Caki2 (cell line): ENCODE measurements around the gene KLHL40. TPM values are rescaled to one million over a fixed set of nuclear protein-coding genes. Genes with fewer than 3 reads are reported as not detected.

Experiments used
- total RNA-seq: library from RNA; depleted of rRNA; stranded (reverse); fragments of >200 nt; shearing (Covaris generic); gene quantifications from 2 replicates; pipeline ENCODE4 v1.2.3, GENCODE V29; 2014; ENCODE audit warnings: low replicate concordance; rRNA removed

The KLHL40 gene
- total RNA-seq, 1 experiment from 2014 or later = not detected

Other genes starting within 250 kb of the KLHL40 start
- gene VIPR1, start 182.9 kb upstream of the KLHL40 start, total RNA-seq = not detected in 2 replicates
- gene SEC22C, start 103.6 kb upstream of the KLHL40 start, total RNA-seq = 33.5 and 44.1 TPM in 2 replicates
- 16.3 and 33.3 TPM in 2 replicates for gene SS18L2, start 94.7 kb upstream of the KLHL40 start, total RNA-seq
- gene NKTR, start 84.9 kb upstream of the KLHL40 start, total RNA-seq = 2.7 and 16.3 TPM in 2 replicates
- gene ZBTB47, start 31.8 kb upstream of the KLHL40 start, total RNA-seq = 2.6 and 3.9 TPM in 2 replicates
- gene HHATL, start 17.3 kb downstream of the KLHL40 start, total RNA-seq = not detected in 2 replicates
- not detected in 2 replicates for gene CCDC13, start 87.7 kb downstream of the KLHL40 start, total RNA-seq
- 68.3 and 98.8 TPM in 2 replicates for gene HIGD1A, start 119.0 kb downstream of the KLHL40 start, total RNA-seq
- 0.74 TPM in 1 of 2 replicates, not detected in the other for gene ACKR2, start 123.9 kb downstream of the KLHL40 start, total RNA-seq
- gene CYP8B1, start 190.3 kb downstream of the KLHL40 start, total RNA-seq = not detected in 2 replicates
- not detected in 2 replicates for gene ZNF662, start 220.6 kb downstream of the KLHL40 start, total RNA-seq